ENCODE results near the gene PDZRN4.

DNA sequence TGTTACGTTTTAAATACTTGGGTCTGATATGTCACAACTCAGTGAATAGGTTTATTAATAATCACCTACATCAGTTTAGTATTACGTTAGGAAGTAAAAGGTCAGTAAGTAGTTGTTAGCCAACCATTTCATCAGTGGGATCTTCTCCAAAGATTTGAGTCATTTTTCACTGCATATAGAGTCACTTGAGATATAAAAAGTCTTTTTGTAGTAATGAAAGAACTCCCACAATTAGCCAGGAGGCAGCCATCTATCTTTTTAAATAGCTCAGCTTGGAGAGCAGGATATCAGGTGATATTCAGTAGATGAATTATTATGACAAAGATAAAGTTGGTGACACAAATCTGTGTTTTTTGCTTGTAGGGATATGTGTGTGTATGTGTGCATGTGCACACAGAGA is 309.3 kb downstream of the PDZRN4 start:
- TF ChIP-seq, protein P1, sequence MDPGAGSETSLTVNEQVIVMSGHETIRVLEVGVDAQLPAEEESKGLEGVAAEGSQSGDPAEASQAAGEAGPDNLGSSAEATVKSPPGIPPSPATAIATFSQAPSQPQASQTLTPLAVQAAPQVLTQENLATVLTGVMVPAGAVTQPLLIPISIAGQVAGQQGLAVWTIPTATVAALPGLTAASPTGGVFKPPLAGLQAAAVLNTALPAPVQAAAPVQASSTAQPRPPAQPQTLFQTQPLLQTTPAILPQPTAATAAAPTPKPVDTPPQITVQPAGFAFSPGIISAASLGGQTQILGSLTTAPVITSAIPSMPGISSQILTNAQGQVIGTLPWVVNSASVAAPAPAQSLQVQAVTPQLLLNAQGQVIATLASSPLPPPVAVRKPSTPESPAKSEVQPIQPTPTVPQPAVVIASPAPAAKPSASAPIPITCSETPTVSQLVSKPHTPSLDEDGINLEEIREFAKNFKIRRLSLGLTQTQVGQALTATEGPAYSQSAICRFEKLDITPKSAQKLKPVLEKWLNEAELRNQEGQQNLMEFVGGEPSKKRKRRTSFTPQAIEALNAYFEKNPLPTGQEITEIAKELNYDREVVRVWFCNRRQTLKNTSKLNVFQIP (CRISPR knock-in tag; IDR thresholded peaks at IDR 0.05; ENCODE audit: borderline replicate concordance, low read depth), result no peak
- TF ChIP-seq RARB (CRISPR knock-in tag; IDR thresholded peaks at IDR 0.05), result no peak
- no peak for TF ChIP-seq GLIS3 (CRISPR knock-in tag; IDR thresholded peaks at IDR 0.05)
- TF ChIP-seq OSR1 (CRISPR knock-in tag; IDR thresholded peaks at IDR 0.05), result no peak
- TF ChIP-seq, protein P2, sequence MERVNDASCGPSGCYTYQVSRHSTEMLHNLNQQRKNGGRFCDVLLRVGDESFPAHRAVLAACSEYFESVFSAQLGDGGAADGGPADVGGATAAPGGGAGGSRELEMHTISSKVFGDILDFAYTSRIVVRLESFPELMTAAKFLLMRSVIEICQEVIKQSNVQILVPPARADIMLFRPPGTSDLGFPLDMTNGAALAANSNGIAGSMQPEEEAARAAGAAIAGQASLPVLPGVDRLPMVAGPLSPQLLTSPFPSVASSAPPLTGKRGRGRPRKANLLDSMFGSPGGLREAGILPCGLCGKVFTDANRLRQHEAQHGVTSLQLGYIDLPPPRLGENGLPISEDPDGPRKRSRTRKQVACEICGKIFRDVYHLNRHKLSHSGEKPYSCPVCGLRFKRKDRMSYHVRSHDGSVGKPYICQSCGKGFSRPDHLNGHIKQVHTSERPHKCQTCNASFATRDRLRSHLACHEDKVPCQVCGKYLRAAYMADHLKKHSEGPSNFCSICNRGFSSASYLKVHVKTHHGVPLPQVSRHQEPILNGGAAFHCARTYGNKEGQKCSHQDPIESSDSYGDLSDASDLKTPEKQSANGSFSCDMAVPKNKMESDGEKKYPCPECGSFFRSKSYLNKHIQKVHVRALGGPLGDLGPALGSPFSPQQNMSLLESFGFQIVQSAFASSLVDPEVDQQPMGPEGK (CRISPR knock-in tag; IDR thresholded peaks at IDR 0.05; ENCODE audit: borderline replicate concordance), result no peak
- no peak for TF ChIP-seq ISL1 (CRISPR knock-in tag; IDR thresholded peaks at IDR 0.05)
